GM12891 (cell line): Measurements from ENCODE around the gene IFT88.

Experiments
- PAX5 ChIP-seq: IDR thresholded peaks from 2 replicates; pipeline ENCODE4 v1.6.1; 2011; ENCODE audit warnings: low read length, moderate library complexity, mild to moderate bottlenecking; ENCODE audit not compliant: insufficient read depth, severe bottlenecking
- POLR2A ChIP-seq: IDR thresholded peaks from 2 replicates; pipeline ENCODE4 v1.6.1; 2011; ENCODE audit warnings: low read depth, low read length, control low read depth
- POLR2AphosphoS5 ChIP-seq: IDR thresholded peaks from 2 replicates; pipeline ENCODE4 v1.6.1; 2011; ENCODE audit warnings: low read depth, low read length, control low read depth
- POU2F2 ChIP-seq: IDR thresholded peaks from 2 replicates; pipeline ENCODE4 v1.6.1; 2011; ENCODE audit warnings: low read depth, mild to moderate bottlenecking, control low read depth, low read length, moderate library complexity

DNA sequence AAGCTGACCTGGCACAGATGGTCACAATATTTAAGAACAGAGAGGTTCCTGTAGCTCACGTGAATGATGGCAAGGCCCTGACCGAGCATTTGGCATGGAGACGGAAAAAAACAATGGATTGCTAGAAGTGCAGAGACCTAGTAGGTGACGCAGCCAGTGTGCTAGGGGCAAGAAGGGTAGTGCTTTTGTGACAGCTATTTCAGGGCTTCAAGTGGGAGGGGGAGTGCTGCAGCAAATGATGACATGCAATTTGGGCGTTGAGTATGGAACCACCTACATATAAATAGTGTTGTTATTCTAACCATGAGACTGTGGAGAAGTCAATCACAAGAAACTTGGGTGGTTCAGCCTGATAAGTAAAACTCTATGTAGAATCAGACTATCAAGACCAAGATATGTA, 70.9 kb downstream of the IFT88 start:
- TF ChIP-seq POLR2AphosphoS5 (no peak), POU2F2 (no peak), PAX5 (no peak), POLR2A (no peak)
